ENCODE data around the gene MNT.

MNT gene

GRCh38 chr17:2399572-2400473 lies 1.0 kb downstream of the MNT start:
- no peak for TF ChIP-seq CTCF (IDR thresholded peaks at IDR 0.05; ENCODE audit: insufficient read depth, low read depth, low read length, missing control alignments)
- H3K4me3 ChIP-seq (ENCODE audit: low read depth, low read length) = peak overlapping the region; percentile 88
- DNase-seq (ENCODE audit: low read depth) = peak; percentile 95

GRCh38 chr17:2398655-2399571 lies 1.9 kb downstream of the MNT start:
- TF ChIP-seq CTCF (IDR thresholded peaks at IDR 0.05; ENCODE audit: insufficient read depth, low read depth, low read length, missing control alignments) = no peak
- peak overlapping the region; percentile 88 for H3K4me3 ChIP-seq (ENCODE audit: low read depth, low read length)
- DNase-seq (ENCODE audit: low read depth) = peak; percentile 45

- TF ChIP-seq CTCF (IDR thresholded peaks at IDR 0.05; ENCODE audit: insufficient read depth, low read depth, low read length, missing control alignments) = no peak
- DNase-seq (ENCODE audit: low read depth) = no peak
- H3K4me3 ChIP-seq (ENCODE audit: low read depth, low read length) = no peak overlapping the region
Measured at GRCh38 chr17:2398182-2398581, 2.7 kb downstream of the MNT start.

GRCh38 chr17:2397247-2398171 lies 3.4 kb downstream of the MNT start:
- DNase-seq (ENCODE audit: low read depth) = no peak
- TF ChIP-seq CTCF (IDR thresholded peaks at IDR 0.05; ENCODE audit: insufficient read depth, low read depth, low read length, missing control alignments) = no peak
- H3K4me3 ChIP-seq (ENCODE audit: low read depth, low read length) = peak overlapping the region; percentile 44

- peak overlapping the region; percentile 44 for H3K4me3 ChIP-seq (ENCODE audit: low read depth, low read length)
- peak; percentile 87 for DNase-seq (ENCODE audit: low read depth)
- no peak for TF ChIP-seq CTCF (IDR thresholded peaks at IDR 0.05; ENCODE audit: insufficient read depth, low read depth, low read length, missing control alignments)
Measured at GRCh38 chr17:2396568-2397246, 4.2 kb downstream of the MNT start.

- peak overlapping the region; percentile 44 for H3K4me3 ChIP-seq (ENCODE audit: low read depth, low read length)
- no peak for DNase-seq (ENCODE audit: low read depth)
- TF ChIP-seq CTCF (IDR thresholded peaks at IDR 0.05; ENCODE audit: insufficient read depth, low read depth, low read length, missing control alignments) = no peak
Measured at GRCh38 chr17:2396192-2396567, 4.7 kb downstream of the MNT start.

Measured in GM12865 (cell line).